Measurements from ENCODE around the gene FAM3D.

Gene FAM3D

GRCh38 chr3:58647381-58648141 lies 19.0 kb downstream of the FAM3D start:
- no peaks in the 10 kb centered on the region for H3F3A ChIP-seq (ENCODE audit: control insufficient read depth, insufficient read depth)
- H3K27me3 ChIP-seq (ENCODE audit: control insufficient read depth, low read length), result no peaks in the 10 kb centered on the region
- H3K79me2 ChIP-seq (ENCODE audit: control insufficient read depth, low read length), result no peaks in the 10 kb centered on the region
- H3K4me2 ChIP-seq (ENCODE audit: low read length), result no peak overlapping the region
- H3K4me3 ChIP-seq (ENCODE audit: low read length), result no peak overlapping the region
- H3K9me2 ChIP-seq (replicated peaks; ENCODE audit: control insufficient read depth, low read length), result no peaks in the 10 kb centered on the region
- H3K4me1 ChIP-seq (ENCODE audit: control insufficient read depth, low read length), result no peaks in the 10 kb centered on the region
- TF ChIP-seq EZH2phosphoT487 (IDR thresholded peaks at IDR 0.05; ENCODE audit: borderline replicate concordance, low read length) (no peak), CTCF (IDR thresholded peaks at IDR 0.05; ENCODE audit: low read depth, low read length, poor library complexity, severe bottlenecking) (no peak)
- H4K20me1 ChIP-seq (ENCODE audit: control insufficient read depth, insufficient read depth, low read depth, low read length), result no peaks in the 10 kb centered on the region
- H3K36me3 ChIP-seq (ENCODE audit: control insufficient read depth, low read length), result no peaks in the 10 kb centered on the region
- no peak overlapping the region for H3K27ac ChIP-seq (ENCODE audit: low read depth, low read length)
- no peaks in the 10 kb centered on the region for H3K9me3 ChIP-seq (ENCODE audit: control insufficient read depth, insufficient read depth, low read length)

- H3K79me2 ChIP-seq (ENCODE audit: control insufficient read depth, low read length), result no peaks in the 10 kb centered on the region
- no peaks in the 10 kb centered on the region for H3K36me3 ChIP-seq (ENCODE audit: control insufficient read depth, low read length)
- H3K4me1 ChIP-seq (ENCODE audit: control insufficient read depth, low read length), result no peaks in the 10 kb centered on the region
- TF ChIP-seq CTCF (IDR thresholded peaks at IDR 0.05; ENCODE audit: low read depth, low read length, poor library complexity, severe bottlenecking) (no peak), EZH2phosphoT487 (IDR thresholded peaks at IDR 0.05; ENCODE audit: borderline replicate concordance, low read length) (no peak)
- H3K4me2 ChIP-seq (ENCODE audit: low read length), result no peak overlapping the region
- no peaks in the 10 kb centered on the region for H3K27me3 ChIP-seq (ENCODE audit: control insufficient read depth, low read length)
- no peaks in the 10 kb centered on the region for H3K9me2 ChIP-seq (replicated peaks; ENCODE audit: control insufficient read depth, low read length)
- H4K20me1 ChIP-seq (ENCODE audit: control insufficient read depth, insufficient read depth, low read depth, low read length), result no peaks in the 10 kb centered on the region
- H3F3A ChIP-seq (ENCODE audit: control insufficient read depth, insufficient read depth), result no peaks in the 10 kb centered on the region
- H3K27ac ChIP-seq (ENCODE audit: low read depth, low read length), result no peak overlapping the region
- H3K4me3 ChIP-seq (ENCODE audit: low read length), result no peak overlapping the region
- H3K9me3 ChIP-seq (ENCODE audit: control insufficient read depth, insufficient read depth, low read length), result no peaks in the 10 kb centered on the region
These were observed 20.1 kb downstream of the FAM3D start for GRCh38 chr3:58646503-58646902.

- H3K4me3 ChIP-seq (ENCODE audit: low read length), result no peak overlapping the region
- no peaks in the 10 kb centered on the region for H3F3A ChIP-seq (ENCODE audit: control insufficient read depth, insufficient read depth)
- no peaks in the 10 kb centered on the region for H3K9me3 ChIP-seq (ENCODE audit: control insufficient read depth, insufficient read depth, low read length)
- H3K36me3 ChIP-seq (ENCODE audit: control insufficient read depth, low read length), result no peaks in the 10 kb centered on the region
- H3K9me2 ChIP-seq (replicated peaks; ENCODE audit: control insufficient read depth, low read length), result no peaks in the 10 kb centered on the region
- H3K4me2 ChIP-seq (ENCODE audit: low read length), result no peak overlapping the region
- peaks cover 2% of the 10 kb centered on the region; the same call in 1 of the 2 replicates for H3K4me1 ChIP-seq (ENCODE audit: control insufficient read depth, low read length)
- no peak overlapping the region for H3K27ac ChIP-seq (ENCODE audit: low read depth, low read length)
- no peak for TF ChIP-seq EZH2phosphoT487 (IDR thresholded peaks at IDR 0.05; ENCODE audit: borderline replicate concordance, low read length)
- TF ChIP-seq CTCF (IDR thresholded peaks at IDR 0.05; ENCODE audit: low read depth, low read length, poor library complexity, severe bottlenecking), result no peak
- no peaks in the 10 kb centered on the region for H3K79me2 ChIP-seq (ENCODE audit: control insufficient read depth, low read length)
- H4K20me1 ChIP-seq (ENCODE audit: control insufficient read depth, insufficient read depth, low read depth, low read length), result no peaks in the 10 kb centered on the region
- no peaks in the 10 kb centered on the region for H3K27me3 ChIP-seq (ENCODE audit: control insufficient read depth, low read length)
These were observed 20.8 kb downstream of the FAM3D start for GRCh38 chr3:58645726-58646125.

Data from DOHH2 (cell line).